GM23338 (cell line): Measurements from ENCODE around the gene NXPH3. TPM values are rescaled to one million over a fixed set of nuclear protein-coding genes. Genes with fewer than 3 reads are reported as not detected.

Source experiments
- ATAC-seq: fragments of 200-7000 bp; cut with Tn5 transposase; 3 replicates; pipeline ENCODE4 v1.9.1; 2020
- DNase-seq: peaks from one replicate; pipeline ENCODE4 v3.0.0-alpha.2; 2015; ENCODE audit warnings: low spot score
- H2AFZ ChIP-seq: fragments of 200-600 bp; sonication (generic); 2 replicates; pipeline ENCODE4 v1.8.0; 2016; ENCODE audit warnings: antibody characterized with exemption, mild to moderate bottlenecking, moderate library complexity
- H3F3A ChIP-seq: fragments of 200-600 bp; sonication (generic); replicated peaks from 2 replicates; pipeline ENCODE4 v1.8.0; 2017; ENCODE audit warnings: antibody characterized with exemption, mixed run types, low read depth
- H3K27ac ChIP-seq: fragments of 200-600 bp; sonication (generic); 2 replicates; pipeline ENCODE4 v1.6.1; 2016; ENCODE audit warnings: low read depth
- H3K27me3 ChIP-seq: fragments of 200-600 bp; sonication (generic); 2 replicates; pipeline ENCODE4 v1.8.0; 2016; ENCODE audit warnings: mild to moderate bottlenecking, mixed run types, moderate library complexity; ENCODE audit not compliant: insufficient read depth
- H3K36me3 ChIP-seq: fragments of 200-600 bp; sonication (generic); 2 replicates; pipeline ENCODE4 v1.8.0; 2016; ENCODE audit warnings: mild to moderate bottlenecking; ENCODE audit not compliant: insufficient read depth
- H3K4me1 ChIP-seq: fragments of 200-600 bp; sonication (generic); 2 replicates; pipeline ENCODE4 v1.8.0; 2016; ENCODE audit warnings: mild to moderate bottlenecking, moderate library complexity; ENCODE audit not compliant: insufficient read depth
- H3K4me2 ChIP-seq: fragments of 200-600 bp; sonication (generic); 2 replicates; pipeline ENCODE4 v1.7.1; 2017; ENCODE audit warnings: mixed run types
- H3K4me3 ChIP-seq: fragments of 200-600 bp; sonication (generic); 2 replicates; pipeline ENCODE4 v1.6.1; 2016; ENCODE audit warnings: mixed run types
- H3K79me2 ChIP-seq: fragments of 200-600 bp; sonication (generic); replicated peaks from 2 replicates; pipeline ENCODE4 v1.8.0; 2017; ENCODE audit warnings: mild to moderate bottlenecking; ENCODE audit not compliant: insufficient read depth
- H3K9me2 ChIP-seq: fragments of 200-600 bp; sonication (generic); 2 replicates; pipeline ENCODE4 v1.8.0; 2017; ENCODE audit not compliant: insufficient read depth
- H4K20me1 ChIP-seq: fragments of 200-600 bp; sonication (generic); replicated peaks from 2 replicates; pipeline ENCODE4 v1.8.0; 2017; ENCODE audit warnings: mild to moderate bottlenecking; ENCODE audit not compliant: insufficient read depth
- H3K27ac Mint-ChIP-seq: 2 replicates; pipeline ENCODE4 v1.8.0; 2020; ENCODE audit warnings: inconsistent platforms, mild to moderate bottlenecking, moderate library complexity, mixed read lengths
- H3K27me3 Mint-ChIP-seq: 3 replicates; pipeline ENCODE4 v1.8.0; 2022; ENCODE audit warnings: low read depth, mild to moderate bottlenecking, moderate library complexity, mixed read lengths, inconsistent platforms; ENCODE audit not compliant: insufficient read depth, poor library complexity
- H3K36me3 Mint-ChIP-seq: 3 replicates; pipeline ENCODE4 v1.8.0; 2021; ENCODE audit warnings: low read depth, mild to moderate bottlenecking, inconsistent platforms, moderate library complexity, mixed read lengths
- H3K4me1 Mint-ChIP-seq: 3 replicates; pipeline ENCODE4 v1.8.0; 2020; ENCODE audit warnings: mild to moderate bottlenecking, inconsistent platforms, mixed read lengths
- H3K4me3 Mint-ChIP-seq: 3 replicates; pipeline ENCODE4 v1.8.0; 2021; ENCODE audit warnings: moderate library complexity, mild to moderate bottlenecking, inconsistent platforms, mixed read lengths
- H3K9me3 Mint-ChIP-seq: 3 replicates; pipeline ENCODE4 v1.8.0; 2020; ENCODE audit warnings: moderate library complexity, mild to moderate bottlenecking, inconsistent platforms, mixed read lengths
- EZH2 ChIP-seq: fragments of 200-600 bp; sonication (generic); IDR thresholded peaks from one replicate; pipeline ENCODE4 v1.8.0; 2017; ENCODE audit warnings: antibody characterized with exemption, mild to moderate bottlenecking, low read depth; ENCODE audit not compliant: unreplicated experiment
- NANOG ChIP-seq: IDR thresholded peaks from 2 replicates; pipeline ENCODE4 v1.6.1; 2016; ENCODE audit warnings: antibody characterized with exemption, borderline replicate concordance
- STAT1 ChIP-seq: IDR thresholded peaks from one replicate; pipeline ENCODE4 v1.6.1; 2016; ENCODE audit warnings: antibody characterized with exemption; ENCODE audit not compliant: unreplicated experiment
- ZNF331 ChIP-seq: fragments of 250-450 bp; sonication (Bioruptor Pico); IDR thresholded peaks from 2 replicates; pipeline ENCODE4 v1.5.0; 2020; ENCODE audit warnings: low read depth, mild to moderate bottlenecking, moderate library complexity
- polyA plus RNA-seq: library from polyadenylated mRNA; unstranded; fragments of >200 nt; fragmentation: Nextera tagmentation; extraction: Ambion mirVana; gene quantifications from 2 replicates; pipeline ENCODE4 v1.2.1, GENCODE V29; 2016
- total RNA-seq: library from RNA; depleted of rRNA; stranded (reverse); fragments of >200 nt; shearing (Covaris generic); gene quantifications from 2 replicates; pipeline ENCODE4 v1.2.3, GENCODE V29; 2014
- TF ChIP-seq, protein P1 (sequence below), 2 experiments: fragments of 200-600 bp in 1 of 2; sonication (generic) in 1 of 2; conservative IDR thresholded peaks; 2 replicates each; pipeline versions ENCODE4 v1.5.1 to v1.6.1; 2016 to 2017; ENCODE audit warnings: antibody characterized with exemption in 2 of 2, low read depth in 2 of 2, mild to moderate bottlenecking in 2 of 2, moderate library complexity in 1 of 2
- TF ChIP-seq, protein P2 (sequence below): IDR thresholded peaks from one replicate; pipeline ENCODE4 v1.6.1; 2018; ENCODE audit warnings: antibody characterized with exemption; ENCODE audit not compliant: unreplicated experiment
- TF ChIP-seq, protein P3 (sequence below): IDR thresholded peaks from 2 replicates; pipeline ENCODE4 v1.6.1; 2016; ENCODE audit warnings: antibody characterized with exemption
- TF ChIP-seq, protein P4 (sequence below): fragments of 250-450 bp; sonication (Bioruptor Pico); IDR thresholded peaks from 2 replicates; pipeline ENCODE4 v1.5.0; 2020; ENCODE audit warnings: mild to moderate bottlenecking, moderate library complexity

Gene NXPH3
- total and polyA plus RNA-seq, 2 experiments from 2014 or later: 0.23 to 2.7 TPM

DNA sequence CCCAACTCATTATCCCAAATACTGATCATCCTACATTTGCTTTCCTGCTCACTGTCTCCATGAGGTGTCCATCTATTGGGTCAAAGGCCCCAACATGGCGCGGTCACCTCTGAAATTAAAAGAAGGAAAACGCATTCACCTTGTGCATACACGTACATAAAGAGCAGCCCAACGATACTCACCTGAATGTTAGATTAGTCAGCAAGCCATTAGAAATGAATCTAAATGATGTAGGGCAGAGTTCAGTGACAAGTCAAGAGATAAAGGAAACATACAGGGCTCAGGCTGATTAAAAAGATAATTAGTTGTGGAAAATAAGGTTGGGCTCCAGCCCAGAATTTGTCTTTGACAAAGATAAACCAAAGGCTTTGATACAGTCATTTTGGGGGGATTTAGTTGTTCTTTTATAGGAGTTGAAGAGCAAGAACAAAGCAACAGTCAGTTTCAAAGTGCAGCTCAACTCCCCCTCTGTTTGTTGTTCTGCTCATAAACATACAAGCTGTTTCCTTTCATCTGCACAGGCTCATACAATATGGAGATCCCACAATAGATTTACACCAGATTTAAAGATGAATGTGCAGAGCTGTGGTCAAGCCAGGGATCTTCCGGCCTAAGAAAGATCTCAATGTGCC lies 21.1 kb downstream of the NXPH3 start:
- H3K36me3 Mint-ChIP-seq: peaks cover 12% of the 10 kb centered on the region; the same call in 2 of the 3 replicates
- H3K27ac Mint-ChIP-seq: no peak overlapping the region

More for the DNA sequence above, 21.1 kb downstream of the NXPH3 start:
- Histone ChIP-seq H4K20me1 (no peaks in the 10 kb centered on the region; the same call in 1 of the 2 replicates), H3K4me3 (no peak overlapping the region), H3K27ac (no peak overlapping the region), H3K9me2 (no peaks in the 10 kb centered on the region), H3K4me2 (no peak overlapping the region), H3K4me1 (no peaks in the 10 kb centered on the region), H2AFZ (no peak overlapping the region), H3K27me3 (no peaks in the 10 kb centered on the region), H3F3A (no peaks in the 10 kb centered on the region), H3K36me3 (no peaks in the 10 kb centered on the region), H3K79me2 (no peaks in the 10 kb centered on the region)
- DNase-seq (no peak), ATAC-seq (no peak)
- H3K27me3 Mint-ChIP-seq: peaks cover 3% of the 10 kb centered on the region
- peaks cover 11% of the 10 kb centered on the region; the same call in 2 of the 3 replicates for H3K4me1 Mint-ChIP-seq
- TF ChIP-seq, protein P1, sequence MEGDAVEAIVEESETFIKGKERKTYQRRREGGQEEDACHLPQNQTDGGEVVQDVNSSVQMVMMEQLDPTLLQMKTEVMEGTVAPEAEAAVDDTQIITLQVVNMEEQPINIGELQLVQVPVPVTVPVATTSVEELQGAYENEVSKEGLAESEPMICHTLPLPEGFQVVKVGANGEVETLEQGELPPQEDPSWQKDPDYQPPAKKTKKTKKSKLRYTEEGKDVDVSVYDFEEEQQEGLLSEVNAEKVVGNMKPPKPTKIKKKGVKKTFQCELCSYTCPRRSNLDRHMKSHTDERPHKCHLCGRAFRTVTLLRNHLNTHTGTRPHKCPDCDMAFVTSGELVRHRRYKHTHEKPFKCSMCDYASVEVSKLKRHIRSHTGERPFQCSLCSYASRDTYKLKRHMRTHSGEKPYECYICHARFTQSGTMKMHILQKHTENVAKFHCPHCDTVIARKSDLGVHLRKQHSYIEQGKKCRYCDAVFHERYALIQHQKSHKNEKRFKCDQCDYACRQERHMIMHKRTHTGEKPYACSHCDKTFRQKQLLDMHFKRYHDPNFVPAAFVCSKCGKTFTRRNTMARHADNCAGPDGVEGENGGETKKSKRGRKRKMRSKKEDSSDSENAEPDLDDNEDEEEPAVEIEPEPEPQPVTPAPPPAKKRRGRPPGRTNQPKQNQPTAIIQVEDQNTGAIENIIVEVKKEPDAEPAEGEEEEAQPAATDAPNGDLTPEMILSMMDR (conservative IDR thresholded peaks at IDR 0.05; ENCODE audit: low read depth in 2 of 2): no peak
- TF ChIP-seq STAT1 (no peak), NANOG (no peak), ZNF331 (CRISPR knock-in tag) (no peak), EZH2 (no peak)
- TF ChIP-seq, protein P2, sequence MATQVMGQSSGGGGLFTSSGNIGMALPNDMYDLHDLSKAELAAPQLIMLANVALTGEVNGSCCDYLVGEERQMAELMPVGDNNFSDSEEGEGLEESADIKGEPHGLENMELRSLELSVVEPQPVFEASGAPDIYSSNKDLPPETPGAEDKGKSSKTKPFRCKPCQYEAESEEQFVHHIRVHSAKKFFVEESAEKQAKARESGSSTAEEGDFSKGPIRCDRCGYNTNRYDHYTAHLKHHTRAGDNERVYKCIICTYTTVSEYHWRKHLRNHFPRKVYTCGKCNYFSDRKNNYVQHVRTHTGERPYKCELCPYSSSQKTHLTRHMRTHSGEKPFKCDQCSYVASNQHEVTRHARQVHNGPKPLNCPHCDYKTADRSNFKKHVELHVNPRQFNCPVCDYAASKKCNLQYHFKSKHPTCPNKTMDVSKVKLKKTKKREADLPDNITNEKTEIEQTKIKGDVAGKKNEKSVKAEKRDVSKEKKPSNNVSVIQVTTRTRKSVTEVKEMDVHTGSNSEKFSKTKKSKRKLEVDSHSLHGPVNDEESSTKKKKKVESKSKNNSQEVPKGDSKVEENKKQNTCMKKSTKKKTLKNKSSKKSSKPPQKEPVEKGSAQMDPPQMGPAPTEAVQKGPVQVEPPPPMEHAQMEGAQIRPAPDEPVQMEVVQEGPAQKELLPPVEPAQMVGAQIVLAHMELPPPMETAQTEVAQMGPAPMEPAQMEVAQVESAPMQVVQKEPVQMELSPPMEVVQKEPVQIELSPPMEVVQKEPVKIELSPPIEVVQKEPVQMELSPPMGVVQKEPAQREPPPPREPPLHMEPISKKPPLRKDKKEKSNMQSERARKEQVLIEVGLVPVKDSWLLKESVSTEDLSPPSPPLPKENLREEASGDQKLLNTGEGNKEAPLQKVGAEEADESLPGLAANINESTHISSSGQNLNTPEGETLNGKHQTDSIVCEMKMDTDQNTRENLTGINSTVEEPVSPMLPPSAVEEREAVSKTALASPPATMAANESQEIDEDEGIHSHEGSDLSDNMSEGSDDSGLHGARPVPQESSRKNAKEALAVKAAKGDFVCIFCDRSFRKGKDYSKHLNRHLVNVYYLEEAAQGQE: no peak
- TF ChIP-seq, protein P3, sequence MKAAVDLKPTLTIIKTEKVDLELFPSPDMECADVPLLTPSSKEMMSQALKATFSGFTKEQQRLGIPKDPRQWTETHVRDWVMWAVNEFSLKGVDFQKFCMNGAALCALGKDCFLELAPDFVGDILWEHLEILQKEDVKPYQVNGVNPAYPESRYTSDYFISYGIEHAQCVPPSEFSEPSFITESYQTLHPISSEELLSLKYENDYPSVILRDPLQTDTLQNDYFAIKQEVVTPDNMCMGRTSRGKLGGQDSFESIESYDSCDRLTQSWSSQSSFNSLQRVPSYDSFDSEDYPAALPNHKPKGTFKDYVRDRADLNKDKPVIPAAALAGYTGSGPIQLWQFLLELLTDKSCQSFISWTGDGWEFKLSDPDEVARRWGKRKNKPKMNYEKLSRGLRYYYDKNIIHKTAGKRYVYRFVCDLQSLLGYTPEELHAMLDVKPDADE: no peak
- TF ChIP-seq, protein P4, sequence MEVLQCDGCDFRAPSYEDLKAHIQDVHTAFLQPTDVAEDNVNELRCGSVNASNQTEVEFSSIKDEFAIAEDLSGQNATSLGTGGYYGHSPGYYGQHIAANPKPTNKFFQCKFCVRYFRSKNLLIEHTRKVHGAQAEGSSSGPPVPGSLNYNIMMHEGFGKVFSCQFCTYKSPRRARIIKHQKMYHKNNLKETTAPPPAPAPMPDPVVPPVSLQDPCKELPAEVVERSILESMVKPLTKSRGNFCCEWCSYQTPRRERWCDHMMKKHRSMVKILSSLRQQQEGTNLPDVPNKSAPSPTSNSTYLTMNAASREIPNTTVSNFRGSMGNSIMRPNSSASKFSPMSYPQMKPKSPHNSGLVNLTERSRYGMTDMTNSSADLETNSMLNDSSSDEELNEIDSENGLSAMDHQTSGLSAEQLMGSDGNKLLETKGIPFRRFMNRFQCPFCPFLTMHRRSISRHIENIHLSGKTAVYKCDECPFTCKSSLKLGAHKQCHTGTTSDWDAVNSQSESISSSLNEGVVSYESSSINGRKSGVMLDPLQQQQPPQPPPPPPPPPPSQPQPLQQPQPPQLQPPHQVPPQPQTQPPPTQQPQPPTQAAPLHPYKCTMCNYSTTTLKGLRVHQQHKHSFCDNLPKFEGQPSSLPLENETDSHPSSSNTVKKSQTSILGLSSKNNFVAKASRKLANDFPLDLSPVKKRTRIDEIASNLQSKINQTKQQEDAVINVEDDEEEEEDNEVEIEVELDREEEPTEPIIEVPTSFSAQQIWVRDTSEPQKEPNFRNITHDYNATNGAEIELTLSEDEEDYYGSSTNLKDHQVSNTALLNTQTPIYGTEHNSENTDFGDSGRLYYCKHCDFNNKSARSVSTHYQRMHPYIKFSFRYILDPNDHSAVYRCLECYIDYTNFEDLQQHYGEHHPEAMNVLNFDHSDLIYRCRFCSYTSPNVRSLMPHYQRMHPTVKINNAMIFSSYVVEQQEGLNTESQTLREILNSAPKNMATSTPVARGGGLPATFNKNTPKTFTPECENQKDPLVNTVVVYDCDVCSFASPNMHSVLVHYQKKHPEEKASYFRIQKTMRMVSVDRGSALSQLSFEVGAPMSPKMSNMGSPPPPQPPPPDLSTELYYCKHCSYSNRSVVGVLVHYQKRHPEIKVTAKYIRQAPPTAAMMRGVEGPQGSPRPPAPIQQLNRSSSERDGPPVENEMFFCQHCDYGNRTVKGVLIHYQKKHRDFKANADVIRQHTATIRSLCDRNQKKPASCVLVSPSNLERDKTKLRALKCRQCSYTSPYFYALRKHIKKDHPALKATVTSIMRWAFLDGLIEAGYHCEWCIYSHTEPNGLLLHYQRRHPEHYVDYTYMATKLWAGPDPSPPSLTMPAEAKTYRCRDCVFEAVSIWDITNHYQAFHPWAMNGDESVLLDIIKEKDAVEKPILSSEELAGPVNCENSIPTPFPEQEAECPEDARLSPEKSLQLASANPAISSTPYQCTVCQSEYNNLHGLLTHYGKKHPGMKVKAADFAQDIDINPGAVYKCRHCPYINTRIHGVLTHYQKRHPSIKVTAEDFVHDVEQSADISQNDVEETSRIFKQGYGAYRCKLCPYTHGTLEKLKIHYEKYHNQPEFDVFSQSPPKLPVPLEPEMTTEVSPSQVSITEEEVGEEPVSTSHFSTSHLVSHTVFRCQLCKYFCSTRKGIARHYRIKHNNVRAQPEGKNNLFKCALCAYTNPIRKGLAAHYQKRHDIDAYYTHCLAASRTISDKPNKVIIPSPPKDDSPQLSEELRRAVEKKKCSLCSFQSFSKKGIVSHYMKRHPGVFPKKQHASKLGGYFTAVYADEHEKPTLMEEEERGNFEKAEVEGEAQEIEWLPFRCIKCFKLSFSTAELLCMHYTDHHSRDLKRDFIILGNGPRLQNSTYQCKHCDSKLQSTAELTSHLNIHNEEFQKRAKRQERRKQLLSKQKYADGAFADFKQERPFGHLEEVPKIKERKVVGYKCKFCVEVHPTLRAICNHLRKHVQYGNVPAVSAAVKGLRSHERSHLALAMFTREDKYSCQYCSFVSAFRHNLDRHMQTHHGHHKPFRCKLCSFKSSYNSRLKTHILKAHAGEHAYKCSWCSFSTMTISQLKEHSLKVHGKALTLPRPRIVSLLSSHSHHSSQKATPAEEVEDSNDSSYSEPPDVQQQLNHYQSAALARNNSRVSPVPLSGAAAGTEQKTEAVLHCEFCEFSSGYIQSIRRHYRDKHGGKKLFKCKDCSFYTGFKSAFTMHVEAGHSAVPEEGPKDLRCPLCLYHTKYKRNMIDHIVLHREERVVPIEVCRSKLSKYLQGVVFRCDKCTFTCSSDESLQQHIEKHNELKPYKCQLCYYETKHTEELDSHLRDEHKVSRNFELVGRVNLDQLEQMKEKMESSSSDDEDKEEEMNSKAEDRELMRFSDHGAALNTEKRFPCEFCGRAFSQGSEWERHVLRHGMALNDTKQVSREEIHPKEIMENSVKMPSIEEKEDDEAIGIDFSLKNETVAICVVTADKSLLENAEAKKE (CRISPR knock-in tag): no peak
- H3K4me3 Mint-ChIP-seq: no peak overlapping the region
- H3K9me3 Mint-ChIP-seq: no peaks in the 10 kb centered on the region; the same call in 2 of the 3 replicates
